ENCODE measurements around the gene MCIDAS. TPM values are rescaled to one million over a fixed set of nuclear protein-coding genes. Genes with fewer than 3 reads are reported as not detected.

MCIDAS gene
- total and polyA plus RNA-seq, 2 donors (not counting 1 experiment from before 2014, with no cell fraction given): not detected

GRCh38 chr5:55232271-55232984 lies 5.3 kb upstream of the MCIDAS start:
- H3K79me2 ChIP-seq (ENCODE audit: control insufficient read depth, insufficient read depth, low read length): no peaks in the 10 kb centered on the region
- no peaks in the 10 kb centered on the region for H3K36me3 ChIP-seq (replicated peaks in 1 of 2; ENCODE audit: control extremely low read depth in 1 of 2, control insufficient read depth in 1 of 2, extremely low read depth in 1 of 2, insufficient read depth in 2 of 2, low read length in 1 of 2)
- ATAC-seq (ENCODE audit: low read depth): no peak
- peaks cover 43 to 50% of the 10 kb centered on the region in 2 donors for H3K4me1 ChIP-seq (ENCODE audit: control insufficient read depth in 2 of 2, insufficient read depth in 2 of 2, low read length in 2 of 2)
- peak overlapping the region; percentile 82 for H2AFZ ChIP-seq (ENCODE audit: insufficient read depth, low read depth, low read length, poor library complexity, severe bottlenecking)
- H3K9ac ChIP-seq (ENCODE audit: low read length): peak overlapping the region; percentile 74
- H3K9me3 ChIP-seq (ENCODE audit: control extremely low read depth in 1 of 3, control insufficient read depth in 2 of 3, insufficient read depth in 1 of 3, low read length in 2 of 3): peaks cover 0 to 21% (median 0%) of the 10 kb centered on the region in 3 donors
- no peaks in the 10 kb centered on the region for H4K20me1 ChIP-seq (ENCODE audit: control insufficient read depth, insufficient read depth, low read length, poor library complexity, severe bottlenecking)
- no peak for TF ChIP-seq CTCF (IDR thresholded peaks at IDR 0.05)
- no peak for TF ChIP-seq EZH2 (IDR thresholded peaks at IDR 0.05; ENCODE audit: borderline replicate concordance, insufficient read depth, low read depth, low read length, poor library complexity, severe bottlenecking)
- POLR2A ChIA-PET: no interaction called here
- 4% methylated on average over 42 of the region's 45 CpGs for WGBS (ENCODE audit: insufficient coverage)
- H3K27ac Mint-ChIP-seq: peak overlapping the region; percentile 64
- H3K27me3 Mint-ChIP-seq: peaks cover 71% of the 10 kb centered on the region
- peak overlapping the region; percentile 38 to 81 (median 55) for H3K4me3 ChIP-seq (ENCODE audit: control extremely low read depth in 1 of 5, extremely low read depth in 1 of 5, insufficient read depth in 1 of 5, low read depth in 2 of 5, low read length in 4 of 5)
- intact Hi-C loops (cut with micrococcal nuclease): loop anchor here (2.0 to 5.0 kb wide), 2 partner anchors 60 to 75 kb away; partner anchors contain the start of genes CDC20B, DHX29 and MTREX
- H3K27ac ChIP-seq (ENCODE audit: low read length in 2 of 2): no peak overlapping the region
- peaks cover 4 to 82% (median 59%) of the 10 kb centered on the region in 4 experiments for H3K27me3 ChIP-seq (replicated peaks in 1 of 4; ENCODE audit: control extremely low read depth in 1 of 4, control insufficient read depth in 3 of 4, insufficient read depth in 4 of 4, low read length in 3 of 4)
- H3K9me3 Mint-ChIP-seq (ENCODE audit: insufficient read depth): no peaks in the 10 kb centered on the region
- peak; percentile 61 for DNase-seq
- peaks cover 36% of the 10 kb centered on the region for H3K4me1 Mint-ChIP-seq
- peak overlapping the region; percentile 89 for H3K4me3 Mint-ChIP-seq
- H3K4me2 ChIP-seq (replicated peaks; ENCODE audit: low read depth, low read length, poor library complexity, severe bottlenecking): peak overlapping the region; percentile 100
- CTCF ChIA-PET: interaction anchor here (0.7 to 2.0 kb wide), 8 partner anchors 9 to 666 kb away, joined by 3 to 6 read pairs (median 4); partner anchors contain the start of gene CDC20B

GRCh38 chr5:55231919-55232270 lies 4.8 kb upstream of the MCIDAS start:
- H3K4me3 Mint-ChIP-seq: peak overlapping the region; percentile 89
- no peak for ATAC-seq (ENCODE audit: low read depth)
- Histone ChIP-seq H3K4me2 (replicated peaks; ENCODE audit: low read depth, low read length, poor library complexity, severe bottlenecking) (peak overlapping the region; percentile 100), H3K4me3 (ENCODE audit: control extremely low read depth in 1 of 5, extremely low read depth in 1 of 5, insufficient read depth in 1 of 5, low read depth in 2 of 5, low read length in 4 of 5) (peak overlapping the region in 3 of 5 experiments; percentile 55 to 81 (median 69)), H3K9me3 (ENCODE audit: control extremely low read depth in 1 of 3, control insufficient read depth in 2 of 3, insufficient read depth in 1 of 3, low read length in 2 of 3) (peaks cover 0 to 21% (median 0%) of the 10 kb centered on the region in 3 donors), H4K20me1 (ENCODE audit: control insufficient read depth, insufficient read depth, low read length, poor library complexity, severe bottlenecking) (no peaks in the 10 kb centered on the region), H2AFZ (ENCODE audit: insufficient read depth, low read depth, low read length, poor library complexity, severe bottlenecking) (peak overlapping the region; percentile 82), H3K79me2 (ENCODE audit: control insufficient read depth, insufficient read depth, low read length) (no peaks in the 10 kb centered on the region), H3K27me3 (replicated peaks in 1 of 4; ENCODE audit: control extremely low read depth in 1 of 4, control insufficient read depth in 3 of 4, insufficient read depth in 4 of 4, low read length in 3 of 4) (peaks cover 4 to 83% (median 60%) of the 10 kb centered on the region in 4 experiments), H3K27ac (ENCODE audit: low read length in 2 of 2) (no peak overlapping the region), H3K9ac (ENCODE audit: low read length) (peak overlapping the region; percentile 74), H3K4me1 (ENCODE audit: control insufficient read depth in 2 of 2, insufficient read depth in 2 of 2, low read length in 2 of 2) (peaks cover 47 to 55% of the 10 kb centered on the region in 2 donors), H3K36me3 (replicated peaks in 1 of 2; ENCODE audit: control extremely low read depth in 1 of 2, control insufficient read depth in 1 of 2, extremely low read depth in 1 of 2, insufficient read depth in 2 of 2, low read length in 1 of 2) (no peaks in the 10 kb centered on the region)
- peaks cover 36% of the 10 kb centered on the region for H3K4me1 Mint-ChIP-seq
- intact Hi-C loops (cut with micrococcal nuclease): loop anchor here (2.0 to 5.0 kb wide), 2 partner anchors 59 to 75 kb away; partner anchors contain the start of genes CDC20B, DHX29 and MTREX
- DNase-seq: no peak
- CTCF ChIA-PET: interaction anchor here (0.7 to 1.6 kb wide), 6 partner anchors 8 to 667 kb away, joined by 3 to 6 read pairs (median 4); no protein-coding TSS in a partner anchor
- peak overlapping the region; percentile 64 for H3K27ac Mint-ChIP-seq
- peaks cover 71% of the 10 kb centered on the region for H3K27me3 Mint-ChIP-seq
- H3K9me3 Mint-ChIP-seq (ENCODE audit: insufficient read depth): no peaks in the 10 kb centered on the region
- POLR2A ChIA-PET: no interaction called here
- WGBS (ENCODE audit: insufficient coverage): 9% methylated on average over 5 of the region's 11 CpGs
- no peak for TF ChIP-seq CTCF (IDR thresholded peaks at IDR 0.05)
- no peak for TF ChIP-seq EZH2 (IDR thresholded peaks at IDR 0.05; ENCODE audit: borderline replicate concordance, insufficient read depth, low read depth, low read length, poor library complexity, severe bottlenecking)

All from B cell (primary cell).